ENCODE measurements around the gene DDX43. TPM values are rescaled to one million over a fixed set of nuclear protein-coding genes. Genes with fewer than 3 reads are reported as not detected.
"Not testable (repeated sequence)": the region's sequence is repeated elsewhere in the genome, so short reads cannot be mapped to it uniquely, and the experiment has no call there.

DDX43 gene
- total RNA-seq, 1 donor from 2014 or later, result not detected

DNA sequence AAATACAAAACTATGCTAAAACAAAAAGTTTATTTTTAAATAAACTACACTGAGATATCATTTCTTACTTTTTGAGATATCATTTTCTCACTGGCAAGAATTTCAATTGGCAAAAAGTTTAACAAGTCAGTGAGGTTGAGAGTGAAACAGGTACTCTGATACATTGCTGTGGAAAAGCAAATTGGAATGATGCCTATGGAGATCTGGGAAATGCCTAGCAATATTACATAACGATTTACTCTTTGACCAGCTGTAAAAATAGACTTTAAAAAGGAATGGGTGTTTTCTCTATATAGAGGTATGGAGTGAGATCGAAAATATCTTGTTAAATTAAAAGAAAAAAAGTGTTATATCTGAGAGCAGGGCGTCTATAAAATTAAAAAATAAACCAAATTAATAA, 40.6 kb downstream of the DDX43 start:
- Mint-ChIP-seq H3K27me3 (ENCODE audit: low read depth) (no peaks in the 10 kb centered on the region), H3K4me3 (ENCODE audit: unreplicated experiment) (no peak overlapping the region), H3K27ac (ENCODE audit: unreplicated experiment) (no peak overlapping the region), H3K4me1 (ENCODE audit: low read depth) (no peaks in the 10 kb centered on the region), H3K9me3 (ENCODE audit: low read depth) (no peaks in the 10 kb centered on the region), H3K36me3 (ENCODE audit: low read depth) (peaks cover 1% of the 10 kb centered on the region)
- DNase-seq (ENCODE audit: low spot score), result no peak
- TF ChIP-seq, protein P1, sequence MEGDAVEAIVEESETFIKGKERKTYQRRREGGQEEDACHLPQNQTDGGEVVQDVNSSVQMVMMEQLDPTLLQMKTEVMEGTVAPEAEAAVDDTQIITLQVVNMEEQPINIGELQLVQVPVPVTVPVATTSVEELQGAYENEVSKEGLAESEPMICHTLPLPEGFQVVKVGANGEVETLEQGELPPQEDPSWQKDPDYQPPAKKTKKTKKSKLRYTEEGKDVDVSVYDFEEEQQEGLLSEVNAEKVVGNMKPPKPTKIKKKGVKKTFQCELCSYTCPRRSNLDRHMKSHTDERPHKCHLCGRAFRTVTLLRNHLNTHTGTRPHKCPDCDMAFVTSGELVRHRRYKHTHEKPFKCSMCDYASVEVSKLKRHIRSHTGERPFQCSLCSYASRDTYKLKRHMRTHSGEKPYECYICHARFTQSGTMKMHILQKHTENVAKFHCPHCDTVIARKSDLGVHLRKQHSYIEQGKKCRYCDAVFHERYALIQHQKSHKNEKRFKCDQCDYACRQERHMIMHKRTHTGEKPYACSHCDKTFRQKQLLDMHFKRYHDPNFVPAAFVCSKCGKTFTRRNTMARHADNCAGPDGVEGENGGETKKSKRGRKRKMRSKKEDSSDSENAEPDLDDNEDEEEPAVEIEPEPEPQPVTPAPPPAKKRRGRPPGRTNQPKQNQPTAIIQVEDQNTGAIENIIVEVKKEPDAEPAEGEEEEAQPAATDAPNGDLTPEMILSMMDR (IDR thresholded peaks at IDR 0.05), result no peak

DNA sequence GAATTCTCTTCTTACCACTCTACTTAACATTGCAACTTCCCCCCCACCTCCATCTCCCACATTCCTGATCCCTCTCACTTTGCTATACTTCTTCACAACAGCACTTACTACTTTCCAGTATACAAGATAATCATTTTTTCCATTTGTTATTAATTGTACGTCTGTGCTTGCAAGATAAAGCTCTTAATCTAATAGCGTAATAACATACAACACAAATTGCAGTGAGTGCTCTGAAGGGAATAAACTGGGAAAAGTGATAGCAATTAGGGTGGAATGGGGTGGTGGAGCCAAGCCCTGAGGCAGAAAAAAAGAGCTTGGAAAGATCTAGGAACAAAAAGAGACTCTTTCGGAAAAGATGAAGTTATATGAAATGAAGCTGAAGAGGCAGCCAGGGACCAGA, 48.9 kb downstream of the DDX43 start:
- DNase-seq (ENCODE audit: low spot score), result no peak
- Mint-ChIP-seq H3K36me3 (ENCODE audit: low read depth) (peaks cover 2% of the 10 kb centered on the region), H3K4me3 (ENCODE audit: unreplicated experiment) (no peak overlapping the region), H3K27ac (ENCODE audit: unreplicated experiment) (no peak overlapping the region), H3K9me3 (ENCODE audit: low read depth) (no peaks in the 10 kb centered on the region), H3K27me3 (ENCODE audit: low read depth) (no peaks in the 10 kb centered on the region), H3K4me1 (ENCODE audit: low read depth) (peaks cover 5% of the 10 kb centered on the region)
- TF ChIP-seq, protein P1 (IDR thresholded peaks at IDR 0.05), result no peak

DNA sequence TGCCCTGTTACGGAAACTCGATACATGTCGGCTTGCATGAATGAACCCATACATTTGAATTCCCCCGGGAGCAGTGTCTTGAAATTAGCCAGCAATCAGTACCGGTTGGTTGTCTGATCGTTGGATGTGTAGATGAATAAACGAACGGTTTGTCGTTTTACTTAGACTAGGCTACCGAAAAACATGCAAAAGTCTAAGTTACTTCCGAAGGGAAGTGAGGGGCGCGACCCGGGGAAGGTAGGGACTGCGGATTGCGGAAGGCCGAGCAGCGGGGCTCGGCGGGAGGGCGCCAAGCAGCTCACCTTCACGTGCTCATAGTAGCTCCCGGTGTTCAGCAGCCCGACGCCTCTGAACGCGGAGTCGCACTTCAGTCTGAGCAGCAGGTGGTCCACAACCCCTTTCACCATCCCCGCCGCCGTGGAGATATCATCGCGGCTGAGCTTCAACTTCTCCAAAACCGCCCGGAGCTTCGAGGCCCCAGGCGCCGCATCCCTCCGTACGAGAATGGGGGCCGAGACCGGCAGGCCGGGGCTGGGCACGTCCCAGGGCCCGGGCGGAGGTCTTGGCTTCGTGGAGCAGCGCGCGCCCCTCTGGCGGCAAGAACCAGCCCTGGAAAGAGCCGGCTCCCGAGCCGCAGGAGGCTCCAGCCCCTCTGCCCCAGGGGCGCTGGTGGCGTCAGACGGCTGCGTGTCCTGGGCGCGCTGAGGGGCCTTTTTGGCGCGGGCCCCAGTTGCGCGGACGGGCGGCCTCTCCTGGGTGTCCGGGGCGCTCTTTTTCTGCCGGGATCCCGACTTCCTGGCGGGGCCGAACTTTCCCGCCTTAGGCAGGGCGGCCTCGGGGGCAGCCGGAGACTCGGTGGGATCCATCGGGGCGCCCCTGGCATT, 56.8 kb downstream of the DDX43 start:
- H3K27ac Mint-ChIP-seq (ENCODE audit: unreplicated experiment), result no peak overlapping the region
- no peaks in the 10 kb centered on the region for H3K27me3 Mint-ChIP-seq (ENCODE audit: low read depth)
- TF ChIP-seq, protein P1 (IDR thresholded peaks at IDR 0.05), result peak; percentile 14
- H3K36me3 Mint-ChIP-seq (ENCODE audit: low read depth), result no peaks in the 10 kb centered on the region
- H3K4me1 Mint-ChIP-seq (ENCODE audit: low read depth), result peaks cover 4% of the 10 kb centered on the region
- DNase-seq (ENCODE audit: low spot score), result peak; percentile 87
- peak overlapping the region; percentile 69 for H3K4me3 Mint-ChIP-seq (ENCODE audit: unreplicated experiment)
- H3K9me3 Mint-ChIP-seq (ENCODE audit: low read depth), result no peaks in the 10 kb centered on the region

DNA sequence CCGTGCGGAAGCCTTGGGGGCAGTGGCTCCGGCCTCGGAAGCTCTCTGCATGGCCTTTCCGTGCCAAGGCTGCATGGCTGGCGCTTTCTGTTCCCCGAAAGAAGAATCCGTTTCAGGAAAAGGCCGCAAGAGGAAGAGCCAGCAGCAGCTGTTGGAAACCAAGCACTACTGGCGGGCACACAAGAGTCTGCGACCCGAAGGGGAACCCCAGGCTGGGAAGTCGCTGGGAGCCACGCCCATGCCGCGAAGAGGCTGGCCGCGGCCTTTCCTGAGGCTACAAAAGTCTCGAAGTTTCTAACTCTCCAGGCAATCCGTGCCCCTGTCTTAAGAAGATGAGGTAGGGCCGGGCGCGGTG, 57.5 kb downstream of the DDX43 start, which contains the start of gene CGAS:
TSS of gene CGAS (minus strand) at position 191 of the 355 bp plus-strand sequence. CDS start at position 75, 116 bp downstream.
- DNase-seq (ENCODE audit: low spot score), result peak; percentile 71
- Mint-ChIP-seq H3K27me3 (ENCODE audit: low read depth) (no peaks in the 10 kb centered on the region), H3K4me1 (ENCODE audit: low read depth) (peaks cover 4% of the 10 kb centered on the region), H3K4me3 (ENCODE audit: unreplicated experiment) (peak within 1 kb of the TSS; percentile 69), H3K36me3 (ENCODE audit: low read depth) (no peaks in the 10 kb centered on the region), H3K27ac (ENCODE audit: unreplicated experiment) (no peak within 1 kb of the TSS), H3K9me3 (ENCODE audit: low read depth) (no peaks in the 10 kb centered on the region)
- TF ChIP-seq, protein P1 (IDR thresholded peaks at IDR 0.05), result no peak

DNA sequence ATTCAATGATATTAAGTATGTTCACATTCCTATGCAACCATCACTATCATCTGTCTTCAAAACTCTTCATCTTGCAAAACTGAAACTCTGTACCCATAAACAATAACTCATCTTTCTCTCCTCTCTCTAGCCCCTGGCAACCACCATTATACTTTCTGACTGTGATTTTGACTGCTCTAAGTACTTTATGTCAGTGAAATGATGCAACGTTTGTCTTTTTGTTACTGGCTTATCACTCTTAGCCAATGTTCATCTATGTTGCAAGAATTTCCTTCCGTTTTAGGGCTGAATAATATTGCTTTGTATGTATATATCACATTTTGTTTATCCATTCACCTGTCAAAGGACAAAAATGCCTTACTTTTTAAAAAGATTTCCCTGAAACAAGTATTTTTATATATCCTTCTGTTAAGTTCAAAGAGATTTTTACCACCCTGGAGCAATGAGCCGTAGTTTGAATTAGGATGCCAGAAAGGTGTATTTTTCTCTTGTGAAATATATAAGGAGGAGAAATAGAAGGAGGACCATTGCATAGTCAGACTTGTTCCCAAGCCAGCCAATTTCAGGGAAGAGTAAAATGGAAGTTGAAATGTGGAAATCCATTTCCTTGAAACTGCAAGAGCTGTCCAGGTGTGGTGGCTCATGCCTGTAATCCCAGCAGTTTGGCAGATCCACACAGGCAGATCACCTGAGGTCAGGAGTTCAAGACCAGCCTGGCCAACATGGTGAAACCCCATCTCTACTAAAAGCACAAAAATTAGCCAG, 61.4 kb downstream of the DDX43 start:
- no peak overlapping the region for H3K27ac Mint-ChIP-seq (ENCODE audit: unreplicated experiment)
- peaks cover 2% of the 10 kb centered on the region for H3K4me1 Mint-ChIP-seq (ENCODE audit: low read depth)
- H3K36me3 Mint-ChIP-seq (ENCODE audit: low read depth), result no peaks in the 10 kb centered on the region
- TF ChIP-seq, protein P1 (IDR thresholded peaks at IDR 0.05), result no peak
- H3K27me3 Mint-ChIP-seq (ENCODE audit: low read depth), result no peaks in the 10 kb centered on the region
- no peaks in the 10 kb centered on the region for H3K9me3 Mint-ChIP-seq (ENCODE audit: low read depth)
- no peak for DNase-seq (ENCODE audit: low spot score)
- H3K4me3 Mint-ChIP-seq (ENCODE audit: unreplicated experiment), result no peak overlapping the region

DNA sequence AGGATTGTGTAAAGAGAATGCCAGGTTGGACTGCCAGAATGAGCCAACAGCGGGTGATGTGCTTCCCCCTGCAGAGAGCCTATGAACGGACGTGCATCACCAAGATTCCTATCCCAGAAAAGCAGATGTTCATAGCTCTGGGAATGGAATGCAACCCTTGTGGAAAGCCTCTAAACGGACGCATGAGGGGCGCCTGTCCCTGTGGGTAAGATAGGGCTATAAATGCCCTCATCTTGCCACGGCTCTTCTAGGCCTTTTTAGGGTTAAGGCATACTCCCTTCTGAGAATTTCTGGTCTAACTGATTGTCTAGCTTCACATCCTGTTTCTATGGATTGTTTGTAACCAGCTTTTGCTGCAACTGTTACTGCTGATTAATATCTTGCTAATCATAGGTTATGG, 64.8 kb downstream of the DDX43 start:
- not testable (repeated sequence) for H3K27me3 Mint-ChIP-seq (ENCODE audit: low read depth); H3K36me3 Mint-ChIP-seq (ENCODE audit: low read depth); H3K9me3 Mint-ChIP-seq (ENCODE audit: low read depth); H3K4me3 Mint-ChIP-seq (ENCODE audit: unreplicated experiment); H3K27ac Mint-ChIP-seq (ENCODE audit: unreplicated experiment)
- DNase-seq (ENCODE audit: low spot score), result peak; percentile 47
- peaks cover 18% of the 10 kb centered on the region for H3K4me1 Mint-ChIP-seq (ENCODE audit: low read depth)

All from chondrocyte (in vitro differentiated cells).